Measurements from ENCODE around the gene CAMSAP2. TPM values are rescaled to one million over a fixed set of nuclear protein-coding genes. Genes with fewer than 3 reads are reported as not detected.

CAMSAP2 gene
- total and polyA plus RNA-seq, 2 donors (not counting 3 experiments of a cell fraction or from before 2014, with no cell fraction given), result 6.7 to 45.5 TPM

GRCh38 chr1:200897259-200897658 lies 158.6 kb downstream of the CAMSAP2 start:
- ChIA-PET POLR2A (no interaction called here), CTCF (interaction anchor here (1.0 kb wide), 1 partner anchor 9 kb away, joined by 3 read pairs; no protein-coding TSS in a partner anchor)
- FAIRE-seq, result no peak
- no peak for DNase-seq (ENCODE audit: low read depth, low spot score)
- intact Hi-C loops (cut with micrococcal nuclease) (no loop called here), dilution Hi-C loops (cut with MboI; ENCODE audit: extremely low pct_ligation_motif_present, low sequenced_read_pairs) (no loop called here)
- Histone ChIP-seq H3K36me3 (ENCODE audit: control insufficient read depth in 2 of 2, extremely low read depth in 1 of 2, insufficient read depth in 2 of 2, low read length in 2 of 2) (no peaks in the 10 kb centered on the region), H3K27ac (ENCODE audit: insufficient read depth, low read depth, low read length) (no peak overlapping the region), H3K4me1 (ENCODE audit: control insufficient read depth, extremely low read depth, insufficient read depth, low read length) (no peaks in the 10 kb centered on the region), H3K9me1 (replicated peaks; ENCODE audit: control insufficient read depth, extremely low read depth, insufficient read depth, low read length) (no peaks in the 10 kb centered on the region), H3K4me2 (ENCODE audit: insufficient read depth, low read length) (no peak overlapping the region), H3K9ac (replicated peaks; ENCODE audit: extremely low read depth, insufficient read depth, low read length) (no peak overlapping the region), H3K79me2 (ENCODE audit: control insufficient read depth, insufficient read depth, low read length) (no peaks in the 10 kb centered on the region), H3K27me3 (ENCODE audit: control insufficient read depth in 2 of 2, insufficient read depth in 2 of 2, low read length in 2 of 2) (peaks cover 15 to 18% of the 10 kb centered on the region in 2 experiments), H4K20me1 (replicated peaks; ENCODE audit: control insufficient read depth, extremely low read depth, insufficient read depth, low read length) (no peaks in the 10 kb centered on the region), H3K4me3 (replicated peaks in 1 of 3; ENCODE audit: insufficient read depth in 1 of 3, low read depth in 1 of 3, low read length in 3 of 3) (no peak overlapping the region), H2AFZ (ENCODE audit: low read depth, low read length) (no peak overlapping the region), H3K9me3 (replicated peaks; ENCODE audit: control insufficient read depth, insufficient read depth, low read length) (no peaks in the 10 kb centered on the region)
- no peak for TF ChIP-seq GATA2 (IDR thresholded peaks at IDR 0.05; ENCODE audit: insufficient read depth, insufficient read length, low read depth, low read length)
- TF ChIP-seq EZH2 (IDR thresholded peaks at IDR 0.05; ENCODE audit: borderline replicate concordance, low read depth, low read length, severe bottlenecking), result no peak
- no peak for TF ChIP-seq JUN (IDR thresholded peaks at IDR 0.05; ENCODE audit: borderline replicate concordance, insufficient read depth, insufficient read length, low read depth)
- TF ChIP-seq MAX (IDR thresholded peaks at IDR 0.05; ENCODE audit: insufficient read depth, insufficient read length), result no peak
- no peak for TF ChIP-seq MYC (IDR thresholded peaks at IDR 0.05; ENCODE audit: low read depth, low read length)
- no peak for TF ChIP-seq POLR2AphosphoS5 (IDR thresholded peaks at IDR 0.05; ENCODE audit: insufficient read depth, low read depth, low read length)
- no peak for TF ChIP-seq POLR2A (IDR thresholded peaks at IDR 0.05; ENCODE audit: low read depth, low read length)
- TF ChIP-seq FOS (IDR thresholded peaks at IDR 0.05; ENCODE audit: borderline replicate concordance, insufficient read depth, low read length), result no peak
- no peak for TF ChIP-seq CTCF (IDR thresholded peaks at IDR 0.05; ENCODE audit: extremely low read depth in 1 of 2, insufficient read depth in 1 of 2, low read depth in 1 of 2, low read length in 2 of 2)
- BruUV-seq (replicated peaks), result no TSS peak

Measured in endothelial cell of umbilical vein (primary cell).